ENCODE data around the gene PI4K2A.

DNA sequence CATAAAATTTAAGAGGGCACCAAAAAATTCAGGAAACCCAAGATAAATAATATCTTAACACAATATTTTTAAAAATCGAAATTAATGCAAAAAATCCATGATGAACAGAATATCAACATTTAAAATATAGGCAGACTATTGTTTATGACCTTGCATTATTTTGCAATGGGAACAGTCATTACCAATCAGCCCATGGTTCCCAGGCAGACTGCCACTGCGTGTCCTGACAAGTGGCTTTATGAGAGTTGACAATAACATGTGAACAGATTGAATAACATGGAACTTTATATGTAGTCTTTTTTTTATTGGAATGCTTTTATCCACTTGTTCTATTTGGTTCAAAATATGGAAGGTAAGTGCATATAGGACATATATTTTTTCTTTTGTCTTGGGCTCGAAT, 49.7 kb downstream of the PI4K2A start:
- TF ChIP-seq, protein P1, sequence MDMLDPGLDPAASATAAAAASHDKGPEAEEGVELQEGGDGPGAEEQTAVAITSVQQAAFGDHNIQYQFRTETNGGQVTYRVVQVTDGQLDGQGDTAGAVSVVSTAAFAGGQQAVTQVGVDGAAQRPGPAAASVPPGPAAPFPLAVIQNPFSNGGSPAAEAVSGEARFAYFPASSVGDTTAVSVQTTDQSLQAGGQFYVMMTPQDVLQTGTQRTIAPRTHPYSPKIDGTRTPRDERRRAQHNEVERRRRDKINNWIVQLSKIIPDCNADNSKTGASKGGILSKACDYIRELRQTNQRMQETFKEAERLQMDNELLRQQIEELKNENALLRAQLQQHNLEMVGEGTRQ (IDR thresholded peaks at IDR 0.05; ENCODE audit: low read depth, low read length) = no peak
- TF ChIP-seq, protein P1 (CRISPR knock-in tag; IDR thresholded peaks at IDR 0.05; ENCODE audit: borderline replicate concordance) = no peak
- TF ChIP-seq POLR2AphosphoS5 (IDR thresholded peaks at IDR 0.05; ENCODE audit: low read depth, low read length) = no peak
- TF ChIP-seq POLR2A (IDR thresholded peaks at IDR 0.05; ENCODE audit: insufficient read depth in 1 of 2, low read depth in 2 of 2, low read length in 2 of 2) = no peak
- TF ChIP-seq MYC (CRISPR knock-in tag; IDR thresholded peaks at IDR 0.05; ENCODE audit: borderline replicate concordance) = no peak
